NCI-H748 (cell line): ENCODE results near the gene RAB8B.

Experiments used
- DNase-seq: peaks from one replicate; lab custom pipeline; 2025; ENCODE audit not compliant: unreplicated experiment; lab: John Stamatoyannopoulos, UW

Gene RAB8B

DNA sequence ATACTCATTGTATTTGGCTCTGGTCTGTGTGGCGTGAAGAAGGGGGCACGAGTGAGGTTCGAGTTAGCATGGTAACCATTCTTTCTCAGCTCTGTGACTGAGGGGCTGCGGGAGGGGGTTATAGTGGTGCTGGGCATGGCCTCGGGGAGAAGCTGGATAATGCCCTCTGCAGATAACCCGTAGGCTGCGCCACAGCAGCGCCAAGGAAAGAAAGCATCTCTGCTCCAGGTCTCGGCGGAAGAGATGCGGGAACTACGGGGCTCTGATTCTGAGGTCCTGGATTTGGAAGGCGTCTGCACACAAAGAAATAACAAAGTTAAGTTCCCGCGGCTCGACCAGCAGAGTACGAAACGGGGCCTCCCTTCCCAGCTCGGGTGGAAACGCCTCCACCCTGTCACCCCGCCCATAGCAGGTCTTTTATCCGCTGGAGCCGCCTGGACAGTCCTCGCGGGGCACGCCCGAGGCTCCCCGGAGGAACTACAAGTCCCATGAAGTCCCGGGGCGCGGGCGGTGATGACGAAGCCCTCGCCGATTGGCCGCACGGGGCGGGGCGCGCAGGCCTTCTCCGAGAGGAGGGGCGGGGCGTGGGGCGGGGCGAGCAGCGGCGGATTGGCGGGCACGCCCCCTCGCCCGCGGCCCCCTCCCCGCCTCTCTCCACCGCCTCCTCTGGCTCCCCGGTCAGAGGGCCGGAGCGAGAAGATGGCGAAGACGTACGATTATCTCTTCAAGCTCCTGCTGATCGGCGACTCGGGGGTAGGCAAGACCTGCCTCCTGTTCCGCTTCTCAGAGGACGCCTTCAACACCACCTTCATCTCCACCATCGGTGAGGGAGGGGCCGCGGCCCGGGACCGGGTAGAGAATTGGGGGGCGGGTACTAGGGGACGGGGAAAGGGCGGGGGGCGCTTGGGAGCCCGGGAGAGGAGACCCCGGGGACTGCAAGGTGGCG lies at the start of gene RAB8B:
TSS of gene RAB8B (plus strand) at position 681 of the 946 bp plus-strand sequence. CDS start at position 700, 19 bp downstream.
- peak; percentile 94 for DNase-seq

DNA sequence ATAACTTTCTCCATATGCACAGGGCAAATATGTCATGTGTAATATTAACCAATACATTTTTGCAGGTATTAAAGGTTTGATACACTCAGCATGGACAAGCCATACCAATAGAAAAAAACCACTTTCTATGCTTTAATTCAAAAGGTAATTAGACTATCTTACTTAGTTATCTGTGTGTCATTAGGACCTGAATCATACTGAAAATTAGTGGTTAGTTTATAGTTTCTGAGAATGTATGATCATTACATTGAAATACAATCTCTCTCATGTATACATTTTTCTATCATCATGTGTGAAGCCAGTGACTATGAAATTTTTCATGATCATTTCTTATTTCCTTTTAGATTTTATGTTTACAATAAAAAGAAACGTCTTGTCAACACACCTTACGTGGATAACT lies 48.5 kb upstream of the RAB8B start:
- DNase-seq = no peak

GRCh38 chr15:63145426-63145825 lies 44.0 kb upstream of the RAB8B start:
- no peak for DNase-seq

- DNase-seq = no peak
Measured at GRCh38 chr15:63146684-63147083, 42.7 kb upstream of the RAB8B start.

- DNase-seq = no peak
Measured at GRCh38 chr15:63151665-63152064, 37.7 kb upstream of the RAB8B start.

DNA sequence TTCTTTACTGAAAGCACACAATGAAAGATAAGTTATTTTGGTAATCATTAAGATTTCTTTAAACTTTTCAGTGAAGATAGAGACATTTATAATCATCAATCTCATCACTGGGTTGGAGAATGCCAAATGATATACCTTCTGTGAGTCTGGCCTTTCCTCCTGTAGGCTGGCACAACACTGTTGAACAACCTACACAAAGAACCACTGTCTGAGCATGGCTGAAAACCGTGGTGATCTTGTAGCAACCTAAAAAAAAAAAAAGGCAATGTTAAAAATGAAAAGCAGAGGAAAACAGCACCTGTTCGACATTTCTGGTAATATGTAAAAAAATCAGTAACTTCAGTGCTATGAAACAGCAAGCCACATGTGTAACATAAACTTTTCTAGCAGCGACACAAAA lies 33.9 kb upstream of the RAB8B start:
- DNase-seq = no peak

- DNase-seq = no peak
Measured at GRCh38 chr15:63156086-63156710, 33.2 kb upstream of the RAB8B start.

DNA sequence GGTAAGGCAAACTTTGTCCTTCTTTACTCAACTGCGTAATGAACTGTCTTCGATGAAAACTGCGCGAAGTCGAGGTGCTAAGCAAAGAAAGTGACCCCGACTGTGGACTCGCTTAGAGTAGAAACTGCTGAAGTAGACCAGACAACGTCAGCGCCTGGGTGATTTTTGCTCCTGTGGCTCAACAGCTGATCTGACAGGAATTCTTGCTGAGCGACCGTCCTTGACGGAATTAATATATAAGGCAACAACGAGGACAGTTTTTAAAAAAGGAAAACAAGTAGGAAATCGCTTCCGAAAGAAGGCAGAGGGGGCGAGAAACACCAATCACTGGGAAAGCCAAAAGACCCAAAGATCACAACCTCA lies 32.7 kb upstream of the RAB8B start:
- DNase-seq = peak; percentile 62

GRCh38 chr15:63157118-63157843 lies 32.1 kb upstream of the RAB8B start, which contains the start of gene RPS27L:
RPS27L (minus strand) TSS chr15:63157477; CDS start chr15:63157405, 72 bp downstream.
- peak; percentile 91 for DNase-seq

DNA sequence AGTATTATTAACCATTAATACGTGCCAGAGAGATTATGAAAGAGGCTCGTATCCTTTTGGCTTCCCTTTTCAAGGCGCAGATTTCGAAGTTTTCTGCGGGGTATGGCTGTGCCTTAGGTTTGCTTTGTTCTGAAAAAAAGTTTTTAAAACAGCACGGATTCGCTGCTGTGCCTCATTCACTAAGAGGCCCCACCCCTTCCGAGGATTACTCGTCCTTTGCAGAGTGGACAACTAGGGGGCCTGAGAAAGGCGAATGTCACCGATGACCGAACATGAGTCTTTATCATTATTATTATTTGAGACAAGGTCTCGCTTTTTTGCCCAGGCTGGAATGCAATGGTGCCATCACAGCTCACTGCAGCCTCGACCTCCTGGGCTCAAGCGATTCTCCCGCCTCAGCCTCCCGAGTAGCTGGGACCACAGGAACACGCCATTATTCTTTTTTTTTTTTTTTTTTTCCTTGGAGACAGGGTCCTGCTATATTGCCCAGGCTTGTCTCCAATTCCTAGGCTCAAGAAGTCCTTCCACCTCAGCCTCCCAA lies 31.4 kb upstream of the RAB8B start:
- peak; percentile 38 for DNase-seq

DNA sequence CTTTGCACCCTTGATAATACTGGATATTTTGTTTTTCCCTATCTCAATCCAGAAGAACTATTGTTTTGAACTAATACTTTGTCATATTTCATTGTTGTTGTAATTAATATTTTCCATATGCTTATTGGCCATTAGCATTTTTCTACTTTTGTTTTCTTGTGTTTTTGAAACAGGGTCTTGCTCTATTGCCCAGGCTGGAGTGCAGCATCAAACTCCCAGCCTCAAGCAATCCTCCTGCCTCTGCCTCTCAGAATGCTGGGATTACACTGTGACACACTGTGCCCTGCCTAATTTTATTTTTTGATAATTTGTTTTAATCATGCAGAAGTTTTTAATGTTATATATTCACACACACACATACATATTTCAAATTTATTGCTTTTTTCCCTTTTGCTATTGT lies 28.8 kb upstream of the RAB8B start:
- DNase-seq = no peak

- no peak for DNase-seq
Measured at GRCh38 chr15:63163217-63163616, 26.2 kb upstream of the RAB8B start.

- DNase-seq = no peak
Measured at GRCh38 chr15:63165166-63165859, 24.1 kb upstream of the RAB8B start.

DNA sequence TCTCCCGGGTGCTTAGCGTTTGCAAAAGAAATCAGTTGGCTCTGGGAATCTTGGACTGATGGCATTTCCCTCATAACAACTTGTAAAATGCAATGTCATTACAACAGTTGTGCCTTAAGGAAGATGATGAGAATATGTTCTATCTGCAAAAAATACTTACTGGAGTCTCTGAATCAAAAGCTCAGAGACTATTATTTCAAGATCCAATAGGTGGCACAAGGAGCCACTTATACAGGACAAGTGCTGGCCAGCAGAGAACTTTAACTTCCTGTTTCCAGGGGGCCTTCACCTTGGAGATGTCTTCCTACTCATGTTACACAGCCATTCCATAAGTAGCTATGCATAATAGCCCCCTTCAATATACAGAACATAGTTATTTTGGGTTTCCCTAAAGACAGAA lies 23.2 kb upstream of the RAB8B start:
- DNase-seq = no peak

DNA sequence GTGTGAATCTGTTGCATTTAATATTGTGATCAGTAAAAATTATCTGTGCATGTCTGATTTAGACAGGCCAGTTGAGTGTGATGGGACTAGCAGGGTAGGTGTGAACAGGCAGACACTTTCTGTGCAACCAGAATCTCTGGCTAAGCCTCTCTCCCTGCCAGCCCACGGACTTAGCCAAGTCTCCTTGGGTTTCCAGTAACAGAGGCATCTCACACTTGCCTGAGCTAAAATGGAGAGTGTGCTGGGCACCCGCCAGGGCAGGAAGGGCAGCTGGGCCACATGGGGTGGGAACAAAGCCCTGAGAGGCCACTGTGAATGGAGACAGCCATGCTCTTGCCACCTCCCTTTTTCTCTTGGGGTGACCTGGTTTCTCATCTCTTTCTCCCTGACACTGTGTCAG lies 19.6 kb upstream of the RAB8B start:
- DNase-seq = no peak

- no peak for DNase-seq
Measured at GRCh38 chr15:63172376-63172775, 17.0 kb upstream of the RAB8B start.

DNA sequence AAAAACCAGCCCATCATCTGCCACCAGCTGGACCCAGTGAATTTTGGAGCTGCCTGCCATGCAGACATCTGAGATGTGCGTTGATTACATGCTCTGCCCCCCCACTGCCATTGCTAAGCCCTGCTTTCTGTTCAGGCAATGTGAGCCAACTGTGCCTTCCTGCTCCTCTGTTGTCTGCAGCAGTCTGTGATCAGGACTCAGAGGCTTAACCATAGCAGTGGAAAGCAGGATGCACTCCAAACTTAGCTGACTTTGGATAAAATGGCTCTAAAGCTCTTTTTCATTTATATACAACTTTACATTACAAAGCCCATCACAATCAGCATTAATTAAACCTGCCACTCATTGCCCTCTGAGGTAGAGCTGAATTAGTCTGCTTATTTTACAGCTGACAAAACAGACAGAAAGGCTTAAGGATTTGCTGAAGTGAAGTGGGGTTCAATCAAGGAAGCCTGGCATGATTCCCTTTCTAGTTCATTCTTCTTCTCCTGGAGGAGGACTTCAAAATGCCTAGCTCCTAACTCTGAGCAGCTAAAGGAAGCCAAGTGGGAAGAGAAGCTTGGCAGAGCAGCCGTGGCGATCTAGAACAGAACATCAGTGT lies 16.5 kb upstream of the RAB8B start:
- DNase-seq = no peak

- DNase-seq = no peak
Measured at GRCh38 chr15:63176302-63176701, 13.1 kb upstream of the RAB8B start.

DNA sequence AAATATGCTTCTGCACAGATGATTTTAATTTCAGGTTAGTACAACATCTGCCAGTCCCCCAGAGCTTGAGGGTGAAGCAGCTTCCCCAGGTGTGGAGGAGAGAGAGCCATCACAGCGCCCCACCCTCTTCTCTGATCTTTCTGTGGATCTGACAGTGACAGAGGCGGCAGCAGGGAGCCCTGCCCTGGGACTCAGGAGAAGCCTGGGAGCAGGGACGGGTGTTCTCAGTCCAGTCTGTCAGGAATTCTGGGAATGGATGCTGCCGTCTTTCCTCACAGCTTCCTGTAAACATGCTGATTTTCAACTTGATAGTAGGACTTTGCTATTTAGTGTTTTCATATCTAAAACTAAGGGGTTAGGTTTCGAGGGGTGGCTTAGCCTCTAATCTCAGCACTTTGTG lies 11.4 kb upstream of the RAB8B start:
- peak; percentile 41 for DNase-seq

- DNase-seq = no peak
Measured at GRCh38 chr15:63180746-63181145, 8.7 kb upstream of the RAB8B start.
